Activated naive CD4-positive, alpha-beta T cell (primary cell): ENCODE results near the gene CAPRIN2.

Source experiments
- DNase-seq, 4 experiments: peaks; one replicate each; lab custom pipeline; 2025; lab: John Stamatoyannopoulos, UW

Gene CAPRIN2

GRCh38 chr12:30761730-30762129 is 7.0 kb upstream of the CAPRIN2 start:
- no peak for DNase-seq

GRCh38 chr12:30757316-30757715 is 2.6 kb upstream of the CAPRIN2 start:
- no peak for DNase-seq

GRCh38 chr12:30756074-30756473 is 1.3 kb upstream of the CAPRIN2 start:
- DNase-seq = no peak

GRCh38 chr12:30755395-30755762 is 628 bp upstream of the CAPRIN2 start:
- no peak for DNase-seq

- peak in 3 of 4 experiments; percentile 17 to 63 (median 22) for DNase-seq
Observed at GRCh38 chr12:30754383-30754749, 385 bp downstream of the CAPRIN2 start.

- DNase-seq = no peak
Observed at GRCh38 chr12:30753751-30754382, 884 bp downstream of the CAPRIN2 start.

- no peak for DNase-seq
Observed at GRCh38 chr12:30753233-30753632, 1.5 kb downstream of the CAPRIN2 start.

GRCh38 chr12:30752255-30752654 is 2.5 kb downstream of the CAPRIN2 start:
- no peak for DNase-seq

- DNase-seq = no peak
Observed at GRCh38 chr12:30748147-30748546, 6.6 kb downstream of the CAPRIN2 start.

- DNase-seq = no peak
Observed at GRCh38 chr12:30746190-30746589, 8.6 kb downstream of the CAPRIN2 start.

- no peak for DNase-seq
Observed at GRCh38 chr12:30744321-30744720, 10.4 kb downstream of the CAPRIN2 start.

GRCh38 chr12:30740274-30740673 is 14.5 kb downstream of the CAPRIN2 start:
- no peak for DNase-seq

- no peak for DNase-seq
Observed at GRCh38 chr12:30739020-30739419, 15.7 kb downstream of the CAPRIN2 start.

GRCh38 chr12:30732954-30733637 is 21.7 kb downstream of the CAPRIN2 start:
- no peak for DNase-seq

GRCh38 chr12:30730011-30730410 is 24.7 kb downstream of the CAPRIN2 start:
- DNase-seq = no peak

GRCh38 chr12:30729547-30729946 is 25.2 kb downstream of the CAPRIN2 start:
- no peak for DNase-seq

GRCh38 chr12:30726647-30727046 is 28.1 kb downstream of the CAPRIN2 start:
- no peak for DNase-seq

- no peak for DNase-seq
Observed at GRCh38 chr12:30725739-30726138, 29.0 kb downstream of the CAPRIN2 start.

GRCh38 chr12:30719060-30719459 is 35.7 kb downstream of the CAPRIN2 start:
- no peak for DNase-seq

- DNase-seq = no peak
Observed at GRCh38 chr12:30707613-30708342, 47.0 kb downstream of the CAPRIN2 start.

- no peak for DNase-seq
Observed at GRCh38 chr12:30706476-30706875, 48.3 kb downstream of the CAPRIN2 start.

- no peak for DNase-seq
Observed at GRCh38 chr12:30701056-30701455, 53.7 kb downstream of the CAPRIN2 start.

GRCh38 chr12:30700216-30700900 is 54.4 kb downstream of the CAPRIN2 start:
- no peak for DNase-seq
